Kasumi-1 (cell line): ENCODE data around the gene TEX19.
"Not testable (repeated sequence)": the region's sequence is repeated elsewhere in the genome, so short reads cannot be mapped to it uniquely, and the experiment has no call there.

Experiments
- DNase-seq, 2 experiments: peaks; one replicate each; lab custom pipeline; 2025; lab: John Stamatoyannopoulos, UW

TEX19 gene

GRCh38 chr17:82356845-82357355 lies 2.1 kb upstream of the TEX19 start:
- no peak for DNase-seq

GRCh38 chr17:82357394-82357793 lies 1.7 kb upstream of the TEX19 start:
- DNase-seq = no peak

GRCh38 chr17:82359451-82360074 lies 516 bp downstream of the TEX19 start:
- not testable (repeated sequence) for DNase-seq

- no peak for DNase-seq
Observed at GRCh38 chr17:82361885-82362633, 3.0 kb downstream of the TEX19 start.

GRCh38 chr17:82365606-82366295 lies 6.7 kb downstream of the TEX19 start:
- DNase-seq = no peak

- no peak for DNase-seq
Observed at GRCh38 chr17:82366749-82367148, 7.7 kb downstream of the TEX19 start.

GRCh38 chr17:82367724-82368524 lies 8.9 kb downstream of the TEX19 start:
- no peak for DNase-seq

- no peak for DNase-seq
Observed at GRCh38 chr17:82369211-82369610, 10.2 kb downstream of the TEX19 start.

GRCh38 chr17:82370471-82371332 lies 11.7 kb downstream of the TEX19 start:
- no peak for DNase-seq

- no peak for DNase-seq
Observed at GRCh38 chr17:82371333-82372248, 12.5 kb downstream of the TEX19 start, which contains the start of gene UTS2R. UTS2R (plus strand) TSS chr17:82371765; CDS start chr17:82374325, 2,560 bp downstream.

GRCh38 chr17:82372249-82373071 lies 13.4 kb downstream of the TEX19 start:
- no peak for DNase-seq

GRCh38 chr17:82373072-82373452 lies 14.0 kb downstream of the TEX19 start:
- DNase-seq = not testable (repeated sequence)

GRCh38 chr17:82373731-82374625 lies 14.9 kb downstream of the TEX19 start:
- no peak for DNase-seq

- no peak for DNase-seq
Observed at GRCh38 chr17:82374626-82375331, 15.7 kb downstream of the TEX19 start.

GRCh38 chr17:82375359-82376041 lies 16.5 kb downstream of the TEX19 start:
- no peak for DNase-seq

- DNase-seq = no peak
Observed at GRCh38 chr17:82376042-82376730, 17.1 kb downstream of the TEX19 start.
